GM13976 (cell line): ENCODE results near the gene HYAL1.

ENCODE experiments used
- DNase-seq: peaks from one replicate; pipeline ENCODE4 v3.0.0; 2012; ENCODE audit warnings: low spot score
- in situ Hi-C: fragments of 300-500 bp; cut with MboI; formaldehyde crosslinking; loops from one replicate; pipeline ENCODE4 v1.12.0; 2022; ENCODE audit warnings: low sequenced_read_pairs, mixed read lengths, inconsistent platforms; ENCODE audit not compliant: unreplicated experiment
- TF ChIP-seq, protein P1 (sequence below): IDR thresholded peaks from 2 replicates; pipeline ENCODE4 v1.5.1; 2012; ENCODE audit warnings: borderline replicate concordance, mild to moderate bottlenecking; ENCODE audit not compliant: insufficient read depth; ENCODE audit errors: extremely low read depth, missing control alignments, control extremely low read depth

The HYAL1 gene

GRCh38 chr3:50268703-50269451 is 34.5 kb downstream of the HYAL1 start, which contains the start of gene SEMA3B:
SEMA3B (plus strand) TSS chr3:50269147; CDS start chr3:50269241, 94 bp downstream.
- DNase-seq, result no peak
- in situ Hi-C loops, result no loop called here
- TF ChIP-seq, protein P1, sequence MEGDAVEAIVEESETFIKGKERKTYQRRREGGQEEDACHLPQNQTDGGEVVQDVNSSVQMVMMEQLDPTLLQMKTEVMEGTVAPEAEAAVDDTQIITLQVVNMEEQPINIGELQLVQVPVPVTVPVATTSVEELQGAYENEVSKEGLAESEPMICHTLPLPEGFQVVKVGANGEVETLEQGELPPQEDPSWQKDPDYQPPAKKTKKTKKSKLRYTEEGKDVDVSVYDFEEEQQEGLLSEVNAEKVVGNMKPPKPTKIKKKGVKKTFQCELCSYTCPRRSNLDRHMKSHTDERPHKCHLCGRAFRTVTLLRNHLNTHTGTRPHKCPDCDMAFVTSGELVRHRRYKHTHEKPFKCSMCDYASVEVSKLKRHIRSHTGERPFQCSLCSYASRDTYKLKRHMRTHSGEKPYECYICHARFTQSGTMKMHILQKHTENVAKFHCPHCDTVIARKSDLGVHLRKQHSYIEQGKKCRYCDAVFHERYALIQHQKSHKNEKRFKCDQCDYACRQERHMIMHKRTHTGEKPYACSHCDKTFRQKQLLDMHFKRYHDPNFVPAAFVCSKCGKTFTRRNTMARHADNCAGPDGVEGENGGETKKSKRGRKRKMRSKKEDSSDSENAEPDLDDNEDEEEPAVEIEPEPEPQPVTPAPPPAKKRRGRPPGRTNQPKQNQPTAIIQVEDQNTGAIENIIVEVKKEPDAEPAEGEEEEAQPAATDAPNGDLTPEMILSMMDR, result no peak

GRCh38 chr3:50268276-50268675 is 35.1 kb downstream of the HYAL1 start:
- DNase-seq, result no peak
- TF ChIP-seq, protein P1, result no peak
- in situ Hi-C loops, result no loop called here

GRCh38 chr3:50267280-50267913 is 36.0 kb downstream of the HYAL1 start:
- in situ Hi-C loops, result no loop called here
- DNase-seq, result no peak
- TF ChIP-seq, protein P1, result no peak

DNA sequence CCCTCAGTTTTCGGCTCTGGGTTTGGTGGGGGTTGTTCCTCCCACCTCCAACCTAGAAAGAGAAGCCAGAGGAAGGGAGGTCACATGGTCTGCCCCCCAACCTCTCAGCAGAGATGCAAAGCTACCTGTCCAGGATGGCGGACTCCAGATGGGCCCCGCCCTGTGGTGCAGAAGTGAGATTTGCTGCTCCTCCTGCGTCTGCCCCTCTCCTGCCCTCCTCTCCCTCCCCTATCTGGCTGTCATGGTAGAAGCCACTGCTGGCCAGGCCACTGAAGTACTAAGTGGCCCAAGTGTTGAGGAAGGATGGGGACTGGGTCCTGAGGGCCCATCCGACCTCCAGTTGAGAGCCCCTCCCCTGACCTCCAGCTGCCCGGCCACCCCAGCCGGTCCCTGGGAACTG is 36.5 kb downstream of the HYAL1 start:
- in situ Hi-C loops, result no loop called here
- no peak for DNase-seq

GRCh38 chr3:50266017-50266416 is 37.4 kb downstream of the HYAL1 start:
- DNase-seq, result no peak
- in situ Hi-C loops, result no loop called here
- TF ChIP-seq, protein P1, result no peak

More for the DNA sequence above, 36.5 kb downstream of the HYAL1 start:
- TF ChIP-seq, protein P1, result no peak

GRCh38 chr3:50265571-50265970 is 37.8 kb downstream of the HYAL1 start:
- no peak for DNase-seq
- TF ChIP-seq, protein P1, result no peak
- in situ Hi-C loops, result no loop called here
